ENCODE results near the gene CEMIP. TPM values are rescaled to one million over a fixed set of nuclear protein-coding genes. Genes with fewer than 3 reads are reported as not detected.
"Not testable (repeated sequence)": the region's sequence is repeated elsewhere in the genome, so short reads cannot be mapped to it uniquely, and the experiment has no call there.

Gene CEMIP
- total RNA-seq, 3 donors from 2014 or later: under 0.01 to 0.66 (median 0.59) TPM

GRCh38 chr15:80951941-80952340 lies 172.8 kb downstream of the CEMIP start:
- TF ChIP-seq POLR2A (IDR thresholded peaks at IDR 0.05): no peak
- TF ChIP-seq CTCF (IDR thresholded peaks at IDR 0.05): no peak
- TF ChIP-seq POLR2AphosphoS5 (IDR thresholded peaks at IDR 0.05): no peak
- intact Hi-C loops (cut with DNase I; ENCODE audit: low total_unique reads): no loop called here
- Histone ChIP-seq H3K36me3 (peaks cover 9% of the 10 kb centered on the region), H3K27ac (no peak overlapping the region), H3K4me1 (no peaks in the 10 kb centered on the region), H3K9me3 (no peaks in the 10 kb centered on the region), H3K27me3 (no peaks in the 10 kb centered on the region), H3K4me3 (no peak overlapping the region)
- no peak for DNase-seq (ENCODE audit: low spot score in 2 of 2)

DNA sequence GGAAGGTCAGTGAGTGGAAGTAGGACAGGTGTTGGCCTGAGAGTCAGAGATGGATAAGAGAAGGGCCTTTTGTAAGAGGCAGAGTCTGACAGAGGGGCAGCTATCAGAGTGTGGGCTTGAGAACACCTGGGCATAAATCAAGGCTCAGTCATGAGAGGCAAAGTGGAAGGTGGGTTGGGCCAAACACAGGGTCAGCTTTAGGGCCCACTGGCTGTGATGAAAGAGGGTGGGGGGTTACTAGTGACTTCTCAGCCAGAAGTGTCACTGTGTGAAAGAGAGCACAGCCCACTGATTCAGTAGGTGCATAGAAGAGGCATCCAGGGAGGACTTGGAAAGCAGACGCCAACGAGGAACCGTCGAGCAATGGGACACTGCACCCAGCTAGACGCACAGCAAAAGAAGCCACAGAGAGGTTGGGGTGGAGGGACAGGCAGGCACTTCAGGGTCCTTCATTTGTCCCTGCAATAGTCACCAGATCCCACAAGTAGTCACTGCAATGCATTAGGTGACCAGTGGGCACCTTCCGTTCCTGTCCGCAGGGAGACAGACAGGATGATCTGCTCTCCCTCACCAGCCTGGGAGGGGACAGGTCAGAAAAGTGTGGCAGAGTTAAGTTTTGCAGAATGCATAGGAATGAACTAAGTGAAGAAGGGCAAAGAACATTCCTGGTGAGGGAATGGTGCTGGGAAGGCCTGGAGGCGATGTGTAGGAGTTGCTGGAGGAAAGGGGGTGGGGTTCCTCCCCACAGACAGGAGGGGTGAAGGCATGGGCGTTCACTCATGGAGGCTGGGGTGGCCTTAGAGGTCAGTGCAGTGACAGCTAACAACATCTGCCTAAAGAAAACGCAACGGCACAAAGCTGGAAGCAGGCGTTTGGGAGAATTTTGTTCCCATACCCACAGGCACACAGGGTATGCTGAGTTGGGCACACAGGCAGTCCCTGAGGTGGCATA lies 174.1 kb downstream of the CEMIP start:
- Histone ChIP-seq H3K36me3 (peaks cover 4% of the 10 kb centered on the region), H3K27me3 (no peaks in the 10 kb centered on the region), H3K9me3 (no peaks in the 10 kb centered on the region), H3K27ac (no peak overlapping the region), H3K4me1 (no peaks in the 10 kb centered on the region), H3K4me3 (no peak overlapping the region)
- DNase-seq (ENCODE audit: low spot score in 2 of 2): no peak
- no peak for TF ChIP-seq POLR2AphosphoS5 (IDR thresholded peaks at IDR 0.05)
- no peak for TF ChIP-seq CTCF (IDR thresholded peaks at IDR 0.05)
- no peak for TF ChIP-seq POLR2A (IDR thresholded peaks at IDR 0.05)
- intact Hi-C loops (cut with DNase I; ENCODE audit: low total_unique reads): no loop called here

DNA sequence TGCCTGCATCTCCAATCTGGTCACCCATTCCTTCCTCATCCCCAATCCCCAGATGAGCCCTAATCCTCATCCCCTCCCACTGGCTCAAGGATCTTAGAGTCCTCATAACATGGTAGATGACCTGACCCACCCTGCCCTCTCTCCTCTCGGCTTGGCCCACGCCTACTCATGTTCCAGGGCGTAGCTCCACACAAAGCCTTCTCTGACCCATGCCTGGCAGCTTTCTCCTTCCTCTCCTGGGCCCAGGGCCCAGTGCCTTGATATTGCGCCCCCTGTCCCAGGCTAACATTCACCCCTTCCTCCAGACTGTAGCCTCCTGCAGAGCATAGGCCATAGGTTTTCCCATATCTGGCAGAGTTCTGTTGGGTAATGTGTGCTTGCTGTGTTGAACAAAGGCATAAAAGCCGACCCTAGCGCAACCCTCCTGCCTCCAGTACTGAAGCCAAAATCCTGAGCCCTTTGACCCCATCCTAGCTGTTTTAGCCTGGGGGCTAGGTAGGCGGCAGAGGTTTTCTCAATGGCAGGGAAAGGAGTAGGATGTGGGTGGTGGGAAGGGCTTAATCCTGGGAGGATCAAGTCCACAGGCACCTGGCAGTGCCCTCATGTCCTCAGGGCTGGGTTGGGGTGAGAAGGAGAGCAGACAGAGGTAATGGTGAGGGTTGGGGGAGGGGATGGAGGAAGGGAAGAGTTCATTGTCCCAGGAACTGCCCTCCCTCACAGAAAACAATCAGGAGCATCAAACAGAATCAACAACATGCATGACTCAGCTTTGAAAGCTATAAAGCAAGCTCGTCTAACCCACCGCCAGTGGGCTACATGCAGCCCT lies 175.0 kb downstream of the CEMIP start:
- Histone ChIP-seq H3K27me3 (no peaks in the 10 kb centered on the region), H3K27ac (no peak overlapping the region), H3K4me3 (no peak overlapping the region), H3K36me3 (no peaks in the 10 kb centered on the region), H3K9me3 (no peaks in the 10 kb centered on the region), H3K4me1 (no peaks in the 10 kb centered on the region)
- no peak for TF ChIP-seq CTCF (IDR thresholded peaks at IDR 0.05)
- no peak for TF ChIP-seq POLR2A (IDR thresholded peaks at IDR 0.05)
- TF ChIP-seq POLR2AphosphoS5 (IDR thresholded peaks at IDR 0.05): no peak
- DNase-seq (ENCODE audit: low spot score in 2 of 2): no peak
- intact Hi-C loops (cut with DNase I; ENCODE audit: low total_unique reads): no loop called here

DNA sequence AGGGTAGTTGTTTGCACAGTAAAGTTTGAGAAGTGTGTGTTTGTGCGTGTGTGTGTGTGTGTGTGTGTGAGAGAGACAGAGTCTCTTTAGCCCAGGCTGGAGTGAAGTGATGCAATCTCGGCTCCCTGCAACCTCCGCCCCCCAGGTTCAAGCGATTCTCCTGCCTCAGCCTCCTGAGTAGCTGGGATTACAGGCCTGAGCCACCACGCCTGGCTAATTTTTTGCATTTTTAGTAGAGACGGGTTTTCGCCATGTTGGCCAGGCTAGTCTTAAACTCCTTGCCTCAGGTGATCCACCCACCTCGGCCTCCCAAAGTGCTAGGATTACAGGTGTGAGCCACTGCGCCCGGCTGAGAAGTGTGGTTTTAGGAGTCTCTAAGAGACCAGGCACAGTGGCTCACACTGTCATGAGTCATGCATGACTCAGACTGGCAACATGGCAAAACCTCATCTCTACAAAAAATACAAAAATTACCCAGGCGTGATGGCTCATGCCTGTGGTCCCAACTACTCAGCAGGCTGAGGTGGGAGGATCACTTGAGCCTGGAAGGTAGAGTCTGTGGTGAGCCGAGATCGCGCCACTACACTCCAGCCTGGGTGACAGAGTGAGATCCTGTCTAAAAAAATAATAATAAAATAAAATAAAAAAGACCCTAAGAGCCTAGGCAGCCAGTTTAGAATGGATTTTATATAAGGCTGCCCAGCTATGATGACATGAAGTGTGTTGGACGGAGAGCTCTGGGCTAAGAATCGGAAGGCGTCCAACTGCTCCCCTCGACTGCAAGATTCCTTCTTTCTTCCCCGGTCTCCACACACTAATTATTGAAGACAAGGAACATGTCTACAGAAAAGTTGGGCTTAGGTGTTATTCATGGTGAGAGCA lies 176.6 kb downstream of the CEMIP start:
- H3K27me3 ChIP-seq; H3K4me1 ChIP-seq; DNase-seq (ENCODE audit: low spot score in 2 of 2); H3K27ac ChIP-seq; H3K4me3 ChIP-seq; intact Hi-C loops (cut with DNase I; ENCODE audit: low total_unique reads); H3K36me3 ChIP-seq; H3K9me3 ChIP-seq: not testable (repeated sequence)

- Histone ChIP-seq H3K36me3 (no peaks in the 10 kb centered on the region), H3K4me3 (no peak overlapping the region), H3K9me3 (no peaks in the 10 kb centered on the region), H3K27me3 (no peaks in the 10 kb centered on the region), H3K4me1 (no peaks in the 10 kb centered on the region), H3K27ac (no peak overlapping the region)
- no peak for DNase-seq (ENCODE audit: low spot score in 2 of 2)
- TF ChIP-seq CTCF (IDR thresholded peaks at IDR 0.05) (no peak), POLR2AphosphoS5 (IDR thresholded peaks at IDR 0.05) (no peak), POLR2A (IDR thresholded peaks at IDR 0.05) (no peak)
- intact Hi-C loops (cut with DNase I; ENCODE audit: low total_unique reads): no loop called here
Observed at GRCh38 chr15:80957556-80957955, 178.4 kb downstream of the CEMIP start.

Measured in breast epithelium (tissue), 4 donors.